ENCODE results near the gene ALKBH3. TPM values are rescaled to one million over a fixed set of nuclear protein-coding genes. Genes with fewer than 3 reads are reported as not detected.

Gene ALKBH3
- total and polyA plus RNA-seq, 10 of the 15 experiments (the other 5 are each of a cell fraction or from before 2014, with no cell fraction given) = 22.1 to 50.8 (median 38.5) TPM

DNA sequence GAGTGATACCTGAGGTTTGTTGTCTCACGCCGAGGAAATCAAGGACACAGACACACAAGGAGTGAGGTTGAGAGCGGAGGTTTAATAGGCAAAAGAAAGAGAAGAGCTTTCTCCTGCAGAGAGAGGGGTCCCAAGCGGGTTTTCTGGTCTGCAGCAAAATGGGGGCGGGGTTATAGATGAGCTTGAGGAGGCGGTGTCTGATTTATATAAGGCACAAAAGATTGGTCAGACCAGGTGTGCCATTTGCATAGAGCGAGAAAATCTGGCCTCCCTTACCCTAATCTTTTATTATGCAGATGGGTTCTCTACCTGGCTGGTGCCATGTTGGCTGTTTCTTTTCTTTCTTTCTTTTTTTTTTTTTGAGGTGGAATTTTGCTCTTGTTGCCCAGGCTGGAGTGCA lies 73.6 kb downstream of the ALKBH3 start (continued):
- no peak for TF ChIP-seq ZNF592 (IDR thresholded peaks at IDR 0.05)
- TF ChIP-seq RFX5 (IDR thresholded peaks at IDR 0.05; ENCODE audit: low read depth, low read length) = no peak
- no peak for TF ChIP-seq POU2F2 (IDR thresholded peaks at IDR 0.05; ENCODE audit: borderline replicate concordance, low read depth, low read length)
- no peak for TF ChIP-seq MXI1 (IDR thresholded peaks at IDR 0.05; ENCODE audit: low read depth, low read length)
- no peak for TF ChIP-seq JUND (IDR thresholded peaks at IDR 0.05; ENCODE audit: low read depth, low read length)
- no peak for TF ChIP-seq SUPT20H (IDR thresholded peaks at IDR 0.05; ENCODE audit: borderline replicate concordance, control insufficient read depth, low read depth, low read length)
- no peak for TF ChIP-seq ETV6 (conservative IDR thresholded peaks at IDR 0.05 in 1 of 2, IDR thresholded peaks at IDR 0.05 in 1 of 2; ENCODE audit: borderline replicate concordance in 1 of 2, low read depth in 1 of 2)
- no peak for TF ChIP-seq ATF3 (IDR thresholded peaks at IDR 0.05; ENCODE audit: borderline replicate concordance, extremely low read depth, low read depth, low read length)

Measured in GM12878 (cell line).